IMR-90 (cell line): Measurements from ENCODE around the gene GSTA4.

Source experiments
- CTCF ChIP-seq: conservative IDR thresholded peaks from 2 replicates; pipeline ENCODE4 v1.5.1; 2012; ENCODE audit warnings: mild to moderate bottlenecking, low read depth, low read length, improper control_type of control experiment
- MAFK ChIP-seq: IDR thresholded peaks from 2 replicates; pipeline ENCODE4 v1.6.1; 2012; ENCODE audit warnings: low read depth, low read length, improper control_type of control experiment
- POLR2A ChIP-seq: IDR thresholded peaks from 2 replicates; pipeline ENCODE4 v1.6.1; 2012; ENCODE audit warnings: mild to moderate bottlenecking, low read depth, low read length
- SMC3 ChIP-seq: fragments of 150-350 bp; IDR thresholded peaks from 2 replicates; pipeline ENCODE4 v1.6.1; 2016; ENCODE audit warnings: low read depth, mild to moderate bottlenecking, antibody characterized with exemption, low read length, moderate library complexity

GRCh38 chr6:53044572-53044971 lies 49.5 kb upstream of the GSTA4 start:
- TF ChIP-seq CTCF (no peak), MAFK (no peak), POLR2A (no peak), SMC3 (no peak)
